NCI-H2107 (cell line): ENCODE data around the gene UQCRH.
"Not testable (repeated sequence)": the region's sequence is repeated elsewhere in the genome, so short reads cannot be mapped to it uniquely, and the experiment has no call there.

Source experiments
- DNase-seq: peaks from one replicate; lab custom pipeline; 2025; lab: John Stamatoyannopoulos, UW

The UQCRH gene

DNA sequence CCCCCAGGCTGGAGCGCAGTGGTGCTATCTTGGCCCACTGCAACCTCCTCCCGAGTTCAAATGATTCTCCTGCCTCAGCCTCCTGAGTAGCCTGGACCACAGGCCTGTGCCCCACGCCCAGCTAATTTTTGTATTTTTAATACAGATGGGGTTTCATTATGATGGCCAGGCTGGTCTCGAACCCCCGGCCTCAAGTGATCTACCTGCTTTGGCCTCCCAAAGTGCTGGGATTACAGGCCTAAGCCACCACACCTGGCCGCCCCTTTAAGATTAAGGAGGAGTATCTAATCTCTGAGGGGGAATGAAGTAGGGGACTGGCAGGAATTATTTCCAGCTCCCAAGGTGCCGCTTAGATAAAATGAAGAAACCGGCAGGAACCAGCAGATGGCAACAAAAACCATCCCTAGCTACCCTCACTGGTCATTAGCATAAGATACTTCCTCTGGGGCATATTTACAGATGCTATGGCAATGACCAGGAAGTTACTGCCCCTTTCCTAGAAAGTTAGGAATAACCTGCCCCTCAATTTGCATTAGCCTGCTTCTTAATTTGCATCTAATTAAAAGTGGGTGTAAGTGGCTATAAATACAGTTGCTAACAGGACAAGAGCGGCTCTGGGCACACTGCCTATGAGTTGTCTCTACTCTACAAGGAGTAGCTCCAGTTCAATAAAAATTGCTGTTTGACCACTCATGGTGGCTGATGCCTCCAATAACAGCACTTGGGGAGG is 30.0 kb downstream of the UQCRH start:
- DNase-seq = no peak

DNA sequence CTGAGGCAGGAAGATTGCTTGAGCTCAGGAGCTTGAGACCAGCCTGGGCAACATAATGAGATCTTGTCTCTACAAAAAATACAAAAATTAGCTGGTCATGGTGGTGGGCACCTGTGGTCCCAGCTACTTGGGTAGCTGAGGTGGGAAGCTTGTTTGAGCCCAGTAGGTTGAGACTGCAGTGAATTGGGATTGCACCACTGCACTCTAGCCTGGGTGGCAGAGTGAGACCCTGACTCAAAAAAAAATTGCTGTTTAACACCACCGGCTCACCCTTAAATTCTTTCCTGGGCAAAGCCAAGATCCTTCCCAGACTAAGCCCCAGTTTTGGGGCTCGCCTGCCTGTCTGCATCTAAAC is 30.5 kb downstream of the UQCRH start:
- no peak for DNase-seq

- DNase-seq = no peak
Observed at GRCh38 chr1:46335081-46335480, 31.6 kb downstream of the UQCRH start.

- not testable (repeated sequence) for DNase-seq
Observed at GRCh38 chr1:46337409-46337808, 33.9 kb downstream of the UQCRH start.

GRCh38 chr1:46340404-46341221 is 37.1 kb downstream of the UQCRH start, which contains the start of gene NSUN4:
NSUN4 (plus strand) TSS chr1:46340807; CDS start chr1:46340827, 20 bp downstream.
- DNase-seq = peak; percentile 87

DNA sequence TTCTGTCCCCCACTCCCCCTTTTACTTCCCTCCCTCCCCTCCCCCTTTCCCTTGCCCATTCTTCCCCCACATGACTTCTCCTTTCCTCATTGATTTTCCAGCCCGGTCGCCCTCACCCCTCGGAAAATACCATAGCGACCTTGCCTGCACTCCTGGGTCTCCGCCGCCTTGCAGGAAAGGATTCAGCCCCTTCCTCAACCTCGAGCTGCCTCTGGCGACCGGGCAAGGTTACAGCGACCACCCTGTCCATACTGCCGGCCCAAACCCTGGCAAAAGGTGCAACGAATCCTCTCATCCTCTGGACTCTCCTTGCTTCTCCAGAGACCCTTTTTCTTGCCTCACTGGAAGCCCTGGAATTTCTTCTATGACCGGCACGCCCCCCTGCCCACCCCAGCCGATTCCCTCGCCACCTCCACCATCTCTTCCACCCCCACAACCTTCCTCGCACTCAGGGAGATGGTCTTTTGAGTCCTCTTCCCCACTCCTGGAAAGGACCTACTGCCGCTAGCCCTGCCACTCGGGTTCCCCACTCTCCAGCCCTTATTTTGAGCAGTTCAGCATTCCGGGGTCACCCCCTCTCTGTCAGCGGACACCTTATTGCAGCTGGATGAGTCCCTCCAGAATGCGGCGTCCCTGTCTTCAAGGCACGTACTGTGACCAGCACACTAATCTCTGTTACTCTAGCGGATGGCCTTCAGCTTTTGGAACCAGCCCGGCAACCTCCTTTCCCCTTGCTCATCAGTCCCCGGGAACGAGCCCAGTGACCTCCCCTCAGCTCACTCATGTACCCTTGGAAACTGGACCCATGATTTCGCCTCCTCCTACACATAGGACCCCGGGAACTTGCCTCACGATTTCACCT is 38.0 kb downstream of the UQCRH start:
- DNase-seq = no peak

DNA sequence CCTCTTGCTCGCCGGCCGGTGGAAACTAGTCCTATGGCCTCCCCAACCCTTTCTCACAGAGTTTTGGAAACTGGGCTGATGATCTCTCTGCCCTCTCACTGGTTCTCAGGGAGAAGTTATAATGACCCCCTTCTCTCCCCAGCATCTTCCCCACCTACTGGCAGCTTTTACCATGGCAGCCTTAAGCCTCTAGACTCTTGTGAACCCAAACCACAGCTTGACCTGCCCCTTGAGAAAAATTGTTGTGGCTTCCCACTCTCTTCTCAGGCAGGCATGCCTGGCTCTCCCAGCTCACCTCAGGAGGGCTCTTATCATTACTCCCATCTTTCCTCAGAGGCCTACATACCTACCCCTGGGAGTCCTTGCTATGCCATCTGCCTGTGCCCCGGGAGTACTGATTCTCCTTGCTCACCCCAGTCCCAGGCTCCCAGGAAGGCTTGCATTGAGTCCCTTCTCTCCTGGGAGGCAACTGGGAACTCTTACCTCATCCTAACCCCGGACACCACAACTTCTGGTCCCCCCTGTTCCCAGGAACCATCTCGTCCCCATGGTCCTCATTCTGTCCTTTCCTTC is 38.7 kb downstream of the UQCRH start:
- no peak for DNase-seq

GRCh38 chr1:46342677-46343350 is 39.3 kb downstream of the UQCRH start:
- no peak for DNase-seq

DNA sequence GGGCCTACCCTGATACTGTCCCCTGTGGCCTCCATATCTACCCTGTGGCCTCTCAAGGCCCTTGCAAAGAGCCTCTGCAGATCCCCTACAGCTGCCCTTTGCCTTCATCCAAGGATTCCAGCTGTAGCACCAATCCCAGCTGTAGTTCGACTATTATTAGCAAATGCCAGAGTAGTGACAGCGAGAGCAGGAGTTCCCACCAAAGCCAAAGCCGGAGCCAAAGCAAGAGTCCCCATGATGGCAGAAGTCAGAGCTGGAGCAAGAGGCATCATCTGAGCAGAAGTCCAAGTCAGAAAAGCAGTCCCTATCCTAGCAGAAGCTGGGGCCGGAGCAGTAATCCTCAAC is 39.8 kb downstream of the UQCRH start:
- DNase-seq = no peak

- no peak for DNase-seq
Observed at GRCh38 chr1:46343705-46344104, 40.2 kb downstream of the UQCRH start.

GRCh38 chr1:46344481-46344880 is 41.0 kb downstream of the UQCRH start:
- no peak for DNase-seq

DNA sequence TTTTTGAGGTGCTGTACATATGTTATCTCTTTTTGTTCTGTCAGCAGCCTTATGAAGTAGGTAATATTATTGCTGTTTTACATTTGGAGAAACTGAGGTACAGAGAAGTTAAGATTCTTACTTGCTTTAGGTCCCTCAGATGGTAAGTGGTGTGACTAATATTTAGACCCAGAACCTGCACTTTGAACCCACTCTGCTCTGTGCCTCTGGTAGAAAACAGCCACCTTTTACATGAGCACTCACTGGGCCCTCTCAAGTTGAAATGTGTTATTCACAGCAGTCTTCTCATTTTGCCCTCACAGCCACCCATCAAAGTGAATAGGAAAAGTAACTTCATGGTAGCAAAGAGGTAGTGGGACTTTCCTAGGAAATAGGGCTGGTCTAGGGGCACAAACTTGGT is 41.8 kb downstream of the UQCRH start:
- no peak for DNase-seq

DNA sequence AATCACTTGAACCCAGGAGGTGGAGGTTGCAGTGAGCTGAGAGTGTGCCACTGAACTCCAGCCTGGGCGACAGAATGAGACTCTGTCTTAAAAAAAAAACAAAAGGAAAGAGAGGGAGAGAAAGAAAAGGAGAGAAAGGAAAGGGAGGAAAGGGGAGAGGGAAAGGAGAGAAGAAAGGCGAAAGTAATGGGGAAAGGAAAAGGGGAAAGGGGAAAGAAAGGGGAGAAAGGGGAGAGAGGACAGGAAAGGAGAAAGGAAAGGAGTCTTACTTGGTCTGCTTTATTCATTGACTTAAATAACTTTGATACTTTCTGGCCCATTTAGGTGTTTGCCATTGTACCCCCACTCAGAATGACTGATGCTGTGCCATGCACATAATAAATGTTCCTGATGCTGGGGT is 48.9 kb downstream of the UQCRH start:
- DNase-seq = no peak

GRCh38 chr1:46355920-46356319 is 52.4 kb downstream of the UQCRH start:
- not testable (repeated sequence) for DNase-seq

- no peak for DNase-seq
Observed at GRCh38 chr1:46362158-46362557, 58.7 kb downstream of the UQCRH start.

DNA sequence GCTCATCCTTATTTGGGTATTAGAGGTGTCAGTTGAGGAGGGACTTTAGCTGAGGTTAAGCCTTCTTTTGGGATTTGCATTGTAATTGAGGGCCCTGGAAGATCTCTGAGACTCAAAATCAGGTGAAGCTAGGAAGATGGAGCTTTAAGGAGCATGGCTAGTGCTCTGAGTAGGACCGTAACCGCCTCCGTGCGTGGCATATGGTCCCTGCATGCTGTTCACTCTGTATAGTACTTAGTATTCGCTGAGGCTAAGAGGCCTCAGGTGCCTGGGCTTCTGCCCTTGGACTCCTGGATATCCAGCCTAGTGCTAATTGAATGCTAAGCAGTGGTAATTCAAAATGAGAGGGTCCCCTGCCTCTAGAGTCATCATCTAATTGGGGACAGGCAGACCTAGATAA is 59.6 kb downstream of the UQCRH start:
- DNase-seq = no peak

GRCh38 chr1:46364612-46365011 is 61.1 kb downstream of the UQCRH start:
- no peak for DNase-seq

DNA sequence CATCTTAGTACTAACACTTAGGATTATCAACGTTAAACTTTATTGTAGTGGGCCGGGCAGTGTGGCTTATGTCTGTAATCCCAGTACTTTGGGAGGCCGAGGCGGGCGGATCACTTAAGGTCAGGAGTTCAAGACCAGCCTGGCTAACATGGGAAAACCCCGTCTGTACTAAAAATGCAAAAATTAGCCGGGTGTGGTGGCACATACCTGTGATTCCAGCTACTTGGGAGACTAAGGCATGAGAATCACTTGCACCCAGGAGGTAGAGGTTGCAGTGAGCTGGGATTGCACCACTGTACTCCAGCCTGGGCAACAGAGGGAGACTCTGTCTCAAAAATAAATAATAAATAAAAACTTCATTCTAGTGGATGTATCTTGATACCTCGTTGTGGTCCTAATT is 62.3 kb downstream of the UQCRH start:
- DNase-seq = not testable (repeated sequence)
